K562 (cell line): Measurements from ENCODE around the gene C17orf50. TPM values are rescaled to one million over a fixed set of nuclear protein-coding genes. Genes with fewer than 3 reads are reported as not detected.

Source experiments
- ATAC-seq: fragments of 200-7000 bp; cut with Tn5 transposase; 3 replicates; pipeline ENCODE4 v1.9.1; 2020; ENCODE audit warnings: moderate library complexity
- BruUV-seq: library from RNA; stranded (reverse); fragments of 400-500 nt; replicated peaks from 2 replicates; lab custom pipeline; 2021; lab: Mats Ljungman, UMichigan
- CTCF ChIA-PET: fragments of 300-600 bp; formaldehyde crosslinking; extraction: SDS; loops from one replicate; lab custom pipeline; 2021; ENCODE audit warnings: low intra/inter-chr PET ratio; lab: Yijun Ruan, JAX
- POLR2A ChIA-PET: fragments of 300-600, 350-650 bp; sonication (Branson Sonifier 250); formaldehyde crosslinking; extraction: SDS; loops from one replicate; lab custom pipeline; 2021; ENCODE audit warnings: antibody characterized with exemption, inconsistent platforms; lab: Yijun Ruan, JAX
- DNase-seq, 4 experiments: peaks; one replicate each; pipeline versions ENCODE4 v3.0.0 to v3.0.0-alpha.2; 2011 to 2018; ENCODE audit warnings: low spot score in 3 of 4, mixed read lengths in 3 of 4; ENCODE audit errors: extremely low read depth in 1 of 4
- FAIRE-seq: peaks from 2 replicates; lab custom pipeline; 2011; peaks lifted over from hg19 to GRCh38; lab: Jason Lieb, UNC
- H2AFZ ChIP-seq: 2 replicates; pipeline ENCODE4 v1.6.0; 2011; ENCODE audit warnings: low read depth, low read length, control low read depth, inconsistent platforms
- H3K27ac ChIP-seq: fragments of 200-600 bp; 3 replicates; pipeline ENCODE4 v1.8.0; 2011; ENCODE audit warnings: low read depth, mild to moderate bottlenecking, control low read depth, inconsistent platforms, low read length, moderate library complexity, mixed read lengths; ENCODE audit errors: extremely low read depth
- H3K27me3 ChIP-seq, 2 experiments: fragments of 300-600 bp in 1 of 2; 2 replicates in 1 of 2; 3 replicates in 1 of 2; pipeline versions ENCODE4 v1.6.0 to v1.8.0; 2011; ENCODE audit warnings: inconsistent platforms in 2 of 2, low read length in 2 of 2, mild to moderate bottlenecking in 1 of 2, mixed read lengths in 1 of 2, moderate library complexity in 1 of 2; ENCODE audit not compliant: control insufficient read depth in 2 of 2, insufficient read depth in 2 of 2
- H3K36me3 ChIP-seq: fragments of 300-600 bp; 3 replicates; pipeline ENCODE4 v1.8.0; 2011; ENCODE audit warnings: mild to moderate bottlenecking, low read length, inconsistent platforms; ENCODE audit not compliant: control insufficient read depth, insufficient read depth
- H3K4me1 ChIP-seq, 2 experiments: fragments of 200-600 bp in 1 of 2; replicated peaks in 1 of 2; 2 replicates in 1 of 2; 3 replicates in 1 of 2; pipeline versions ENCODE4 v1.5.1 to v1.8.0; 2011; ENCODE audit warnings: inconsistent platforms in 2 of 2, low read length in 2 of 2, mild to moderate bottlenecking in 1 of 2, mixed read lengths in 1 of 2, moderate library complexity in 1 of 2; ENCODE audit not compliant: control insufficient read depth in 2 of 2, insufficient read depth in 2 of 2
- H3K4me2 ChIP-seq: 2 replicates; pipeline ENCODE4 v1.6.1; 2011; ENCODE audit warnings: low read length, control low read depth, inconsistent platforms, mixed read lengths; ENCODE audit not compliant: insufficient read depth
- H3K4me3 ChIP-seq: fragments of 200-600 bp; sonication (generic), shearing (Covaris generic); 2 replicates; pipeline ENCODE4 v1.5.1; 2016; ENCODE audit warnings: control low read depth, inconsistent platforms
- H3K79me2 ChIP-seq: fragments of 200-600 bp; 3 replicates; pipeline ENCODE4 v1.8.0; 2011; ENCODE audit warnings: low read length, inconsistent platforms; ENCODE audit not compliant: control insufficient read depth, insufficient read depth
- H3K9ac ChIP-seq, 2 experiments: 2 replicates each; pipeline versions ENCODE4 v1.6.0 to v1.6.1; 2011; ENCODE audit warnings: low read depth in 2 of 2, low read length in 2 of 2, control low read depth in 1 of 2, inconsistent platforms in 1 of 2, mild to moderate bottlenecking in 1 of 2, mixed read lengths in 1 of 2; ENCODE audit not compliant: insufficient read depth in 1 of 2
- H3K9me1 ChIP-seq: one replicate; pipeline ENCODE4 v1.6.0; 2011; ENCODE audit warnings: inconsistent platforms, mild to moderate bottlenecking, low read length, moderate library complexity; ENCODE audit not compliant: control insufficient read depth, insufficient read depth
- H3K9me3 ChIP-seq: replicated peaks from 2 replicates; pipeline ENCODE4 v1.5.1; 2011; ENCODE audit warnings: low read depth, low read length, inconsistent platforms; ENCODE audit not compliant: control insufficient read depth, insufficient read depth
- H4K20me1 ChIP-seq: replicated peaks from 2 replicates; pipeline ENCODE4 v1.6.1; 2011; ENCODE audit warnings: low read length, inconsistent platforms, mixed read lengths; ENCODE audit not compliant: control insufficient read depth, insufficient read depth
- FOSL1 ChIP-seq: fragments of 200-800 bp; sonication (Bioruptor generic); conservative IDR thresholded peaks from 2 replicates; pipeline ENCODE4 v1.6.1; 2016; ENCODE audit warnings: missing genetic modification characterization, missing compliant biosample characterization
- MEF2D ChIP-seq: conservative IDR thresholded peaks from 2 replicates; pipeline ENCODE4 v1.6.1; 2016; ENCODE audit warnings: low read depth, missing genetic modification characterization, missing compliant biosample characterization
- NR2C2 ChIP-seq, 2 experiments: fragments of 200-800 bp in 1 of 2; sonication (Bioruptor generic) in 1 of 2; sonication (generic) in 1 of 2; formaldehyde crosslinking in 1 of 2; IDR thresholded peaks; 2 replicates each; pipeline versions ENCODE4 v1.6.1 to v1.8.0; 2016 to 2022; ENCODE audit warnings: mild to moderate bottlenecking in 1 of 2, missing compliant biosample characterization in 1 of 2, missing genetic modification characterization in 1 of 2, missing genetic modification reagents in 1 of 2
- PRPF4 ChIP-seq: fragments of 200-400 bp; formaldehyde crosslinking; IDR thresholded peaks from one replicate; pipeline ENCODE4 v1.6.1; 2017; ENCODE audit warnings: low read length, low read depth, mild to moderate bottlenecking; ENCODE audit not compliant: insufficient read depth, poor library complexity, severe bottlenecking
- TCFL5 ChIP-seq: fragments of 250-450 bp; sonication (Bioruptor Pico); conservative IDR thresholded peaks from 2 replicates; pipeline ENCODE4 v1.6.1; 2021; ENCODE audit warnings: mild to moderate bottlenecking, moderate library complexity, matching md5 sums
- ZBTB8A ChIP-seq: fragments of 450-650 bp; IDR thresholded peaks from 2 replicates; pipeline ENCODE4 v1.6.1; 2018; ENCODE audit warnings: mild to moderate bottlenecking, moderate library complexity; ENCODE audit not compliant: partially characterized antibody
- ZNF121 ChIP-seq: sonication (generic); formaldehyde crosslinking; conservative IDR thresholded peaks from 2 replicates; pipeline ENCODE4 v1.8.0; 2022; ENCODE audit warnings: missing genetic modification reagents
- ZNF133 ChIP-seq: fragments of 250-450 bp; sonication (Bioruptor Pico); IDR thresholded peaks from 2 replicates; pipeline ENCODE4 v1.4.0; 2020; ENCODE audit warnings: mild to moderate bottlenecking
- ZNF507 ChIP-seq: conservative IDR thresholded peaks from 2 replicates; pipeline ENCODE4 v1.6.1; 2017; ENCODE audit warnings: missing genetic modification characterization, missing compliant biosample characterization
- ZNF695 ChIP-seq: fragments of 450-650 bp; formaldehyde crosslinking; IDR thresholded peaks from 2 replicates; pipeline ENCODE4 v1.4.0; 2020; ENCODE audit warnings: mild to moderate bottlenecking, moderate library complexity
- WGBS: fragments of 100-300 bp; shearing (Covaris generic); methylation state at CpG from one replicate; pipeline ENCODE4 v1.1.6; 2016; ENCODE audit warnings: low coverage, mixed read lengths; ENCODE audit not compliant: insufficient coverage; ENCODE audit errors: missing lambda C conversion rate; 5-methylcytosine and 5-hydroxymethylcytosine counted together
- in situ Hi-C: fragments of 300-500 bp; cut with MboI; formaldehyde crosslinking; loops from 4 replicates; pipeline ENCODE4 v1.15.0; 2018; ENCODE audit warnings: inconsistent platforms, mixed read lengths
- intact Hi-C: fragments of 100-400 bp; cut with micrococcal nuclease; formaldehyde crosslinking; loops from 2 replicates; pipeline ENCODE4 v1.14.2; 2022
- polyA plus RNA-seq, 8 experiments: library from polyadenylated mRNA; depleted of rRNA in 4 of 8; stranded (reverse) in 5 of 8; unstranded in 3 of 8; fragments of >200 nt; fragmentation: Nextera tagmentation in 2 of 8; fragmentation: Illumina TruSeq in 1 of 8; extraction: Ambion mirVana in 2 of 8; extraction: Trizol in 1 of 8; gene quantifications; 2 replicates each; pipeline versions ENCODE4 v1.2.1 to v1.2.3, GENCODE V29; 2011 to 2014; ENCODE audit warnings: inconsistent platforms in 1 of 8, missing spikeins in 1 of 8
- total RNA-seq, 7 experiments: library from RNA; depleted of rRNA in 6 of 7; stranded (reverse); fragments of >200 nt in 6 of 7; fragmentation: Illumina TruSeq in 2 of 7; extraction: Trizol in 2 of 7; gene quantifications; 2 replicates each; pipeline versions ENCODE4 v1.2.1 to v1.2.3, GENCODE V29; 2011 to 2021; ENCODE audit warnings: low replicate concordance in 1 of 7
- TF ChIP-seq, protein P1 (sequence below): sonication (generic); formaldehyde crosslinking; IDR thresholded peaks from 2 replicates; pipeline ENCODE4 v1.8.0; 2022; ENCODE audit warnings: missing genetic modification reagents, mild to moderate bottlenecking, borderline replicate concordance
- TF ChIP-seq, protein P2 (sequence below), 2 experiments: fragments of 450-650 bp; formaldehyde crosslinking in 1 of 2; IDR thresholded peaks; 2 replicates each; pipeline versions ENCODE4 v1.4.0 to v1.6.1; 2014 to 2020; ENCODE audit warnings: mild to moderate bottlenecking in 2 of 2, borderline replicate concordance in 1 of 2, low read depth in 1 of 2

The C17orf50 gene
- total and polyA plus RNA-seq, 9 of the 15 experiments (the other 6 are each of a cell fraction or from before 2014, with no cell fraction given), result not detected

DNA sequence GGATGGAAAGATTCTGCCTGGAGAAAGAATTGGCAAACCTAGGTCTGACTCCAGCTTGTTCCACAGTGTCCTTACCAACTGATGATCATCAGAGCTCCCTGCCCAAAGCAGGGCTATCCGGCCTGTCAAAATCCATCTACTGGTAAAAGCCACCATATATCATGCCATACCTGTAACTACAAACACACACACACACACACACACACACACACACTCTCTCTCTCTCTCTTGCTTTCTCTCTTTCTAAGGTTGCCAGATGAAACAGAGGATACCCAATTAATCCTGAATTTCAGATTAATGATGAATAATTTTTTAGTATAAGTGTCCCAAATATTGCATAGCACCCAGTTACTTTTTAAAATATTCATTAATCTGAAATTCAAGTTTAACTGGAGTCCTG lies 36.3 kb downstream of the C17orf50 start:
- in situ Hi-C loops, result no loop called here

More for the DNA sequence above, 36.3 kb downstream of the C17orf50 start:
- intact Hi-C loops, result no loop called here
- Histone ChIP-seq H3K4me3 (no peak overlapping the region), H4K20me1 (peaks cover 4% of the 10 kb centered on the region; the same call in 1 of the 2 replicates), H3K9me1 (no peaks in the 10 kb centered on the region), H3K4me1 (peaks cover 2 to 14% of the 10 kb centered on the region in 2 experiments), H3K9ac (no peak overlapping the region), H3K79me2 (no peaks in the 10 kb centered on the region), H2AFZ (no peak overlapping the region), H3K4me2 (no peak overlapping the region), H3K9me3 (no peaks in the 10 kb centered on the region), H3K27ac (no peak overlapping the region), H3K36me3 (no peaks in the 10 kb centered on the region), H3K27me3 (peaks cover 44 to 67% of the 10 kb centered on the region in 2 experiments)
- ChIA-PET POLR2A (interaction anchor here (2.0 kb wide), 1 partner anchor 12 kb away, joined by 13 read pairs; the partner anchor contains the start of gene TAF15), CTCF (no interaction called here)
- no TSS peak for BruUV-seq
- WGBS, result 0% methylated on average over 1 of the region's 1 CpG
- FAIRE-seq, result no peak
- DNase-seq, result no peak
- ATAC-seq, result no peak
- TF ChIP-seq, protein P1, sequence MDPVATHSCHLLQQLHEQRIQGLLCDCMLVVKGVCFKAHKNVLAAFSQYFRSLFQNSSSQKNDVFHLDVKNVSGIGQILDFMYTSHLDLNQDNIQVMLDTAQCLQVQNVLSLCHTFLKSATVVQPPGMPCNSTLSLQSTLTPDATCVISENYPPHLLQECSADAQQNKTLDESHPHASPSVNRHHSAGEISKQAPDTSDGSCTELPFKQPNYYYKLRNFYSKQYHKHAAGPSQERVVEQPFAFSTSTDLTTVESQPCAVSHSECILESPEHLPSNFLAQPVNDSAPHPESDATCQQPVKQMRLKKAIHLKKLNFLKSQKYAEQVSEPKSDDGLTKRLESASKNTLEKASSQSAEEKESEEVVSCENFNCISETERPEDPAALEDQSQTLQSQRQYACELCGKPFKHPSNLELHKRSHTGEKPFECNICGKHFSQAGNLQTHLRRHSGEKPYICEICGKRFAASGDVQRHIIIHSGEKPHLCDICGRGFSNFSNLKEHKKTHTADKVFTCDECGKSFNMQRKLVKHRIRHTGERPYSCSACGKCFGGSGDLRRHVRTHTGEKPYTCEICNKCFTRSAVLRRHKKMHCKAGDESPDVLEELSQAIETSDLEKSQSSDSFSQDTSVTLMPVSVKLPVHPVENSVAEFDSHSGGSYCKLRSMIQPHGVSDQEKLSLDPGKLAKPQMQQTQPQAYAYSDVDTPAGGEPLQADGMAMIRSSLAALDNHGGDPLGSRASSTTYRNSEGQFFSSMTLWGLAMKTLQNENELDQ (CRISPR knock-in tag), result no peak
- TF ChIP-seq MEF2D (tag) (no peak), ZNF695 (CRISPR knock-in tag) (no peak), FOSL1 (tag) (no peak), NR2C2 (CRISPR knock-in tag; IDR thresholded peaks at IDR 0.05) (no peak), NR2C2 (tag; IDR thresholded peaks at IDR 0.05) (no peak), ZBTB8A (no peak), TCFL5 (CRISPR knock-in tag) (no peak), ZNF121 (no peak), PRPF4 (no peak), ZNF507 (tag) (no peak), ZNF133 (CRISPR knock-in tag) (no peak)
- TF ChIP-seq, protein P2, sequence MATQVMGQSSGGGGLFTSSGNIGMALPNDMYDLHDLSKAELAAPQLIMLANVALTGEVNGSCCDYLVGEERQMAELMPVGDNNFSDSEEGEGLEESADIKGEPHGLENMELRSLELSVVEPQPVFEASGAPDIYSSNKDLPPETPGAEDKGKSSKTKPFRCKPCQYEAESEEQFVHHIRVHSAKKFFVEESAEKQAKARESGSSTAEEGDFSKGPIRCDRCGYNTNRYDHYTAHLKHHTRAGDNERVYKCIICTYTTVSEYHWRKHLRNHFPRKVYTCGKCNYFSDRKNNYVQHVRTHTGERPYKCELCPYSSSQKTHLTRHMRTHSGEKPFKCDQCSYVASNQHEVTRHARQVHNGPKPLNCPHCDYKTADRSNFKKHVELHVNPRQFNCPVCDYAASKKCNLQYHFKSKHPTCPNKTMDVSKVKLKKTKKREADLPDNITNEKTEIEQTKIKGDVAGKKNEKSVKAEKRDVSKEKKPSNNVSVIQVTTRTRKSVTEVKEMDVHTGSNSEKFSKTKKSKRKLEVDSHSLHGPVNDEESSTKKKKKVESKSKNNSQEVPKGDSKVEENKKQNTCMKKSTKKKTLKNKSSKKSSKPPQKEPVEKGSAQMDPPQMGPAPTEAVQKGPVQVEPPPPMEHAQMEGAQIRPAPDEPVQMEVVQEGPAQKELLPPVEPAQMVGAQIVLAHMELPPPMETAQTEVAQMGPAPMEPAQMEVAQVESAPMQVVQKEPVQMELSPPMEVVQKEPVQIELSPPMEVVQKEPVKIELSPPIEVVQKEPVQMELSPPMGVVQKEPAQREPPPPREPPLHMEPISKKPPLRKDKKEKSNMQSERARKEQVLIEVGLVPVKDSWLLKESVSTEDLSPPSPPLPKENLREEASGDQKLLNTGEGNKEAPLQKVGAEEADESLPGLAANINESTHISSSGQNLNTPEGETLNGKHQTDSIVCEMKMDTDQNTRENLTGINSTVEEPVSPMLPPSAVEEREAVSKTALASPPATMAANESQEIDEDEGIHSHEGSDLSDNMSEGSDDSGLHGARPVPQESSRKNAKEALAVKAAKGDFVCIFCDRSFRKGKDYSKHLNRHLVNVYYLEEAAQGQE (IDR thresholded peaks at IDR 0.05; ENCODE audit: borderline replicate concordance), result no peak
- TF ChIP-seq, protein P2 (CRISPR knock-in tag; IDR thresholded peaks at IDR 0.05; ENCODE audit: low read depth), result no peak
